ENCODE data around the gene PLEKHN1. TPM values are rescaled to one million over a fixed set of nuclear protein-coding genes. Genes with fewer than 3 reads are reported as not detected.

PLEKHN1 gene, protein sequence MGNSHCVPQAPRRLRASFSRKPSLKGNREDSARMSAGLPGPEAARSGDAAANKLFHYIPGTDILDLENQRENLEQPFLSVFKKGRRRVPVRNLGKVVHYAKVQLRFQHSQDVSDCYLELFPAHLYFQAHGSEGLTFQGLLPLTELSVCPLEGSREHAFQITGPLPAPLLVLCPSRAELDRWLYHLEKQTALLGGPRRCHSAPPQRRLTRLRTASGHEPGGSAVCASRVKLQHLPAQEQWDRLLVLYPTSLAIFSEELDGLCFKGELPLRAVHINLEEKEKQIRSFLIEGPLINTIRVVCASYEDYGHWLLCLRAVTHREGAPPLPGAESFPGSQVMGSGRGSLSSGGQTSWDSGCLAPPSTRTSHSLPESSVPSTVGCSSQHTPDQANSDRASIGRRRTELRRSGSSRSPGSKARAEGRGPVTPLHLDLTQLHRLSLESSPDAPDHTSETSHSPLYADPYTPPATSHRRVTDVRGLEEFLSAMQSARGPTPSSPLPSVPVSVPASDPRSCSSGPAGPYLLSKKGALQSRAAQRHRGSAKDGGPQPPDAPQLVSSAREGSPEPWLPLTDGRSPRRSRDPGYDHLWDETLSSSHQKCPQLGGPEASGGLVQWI
- 0.60 and 0.88 TPM in 2 replicates for total RNA-seq (2014; rRNA removed; shearing (Covaris generic))

DNA sequence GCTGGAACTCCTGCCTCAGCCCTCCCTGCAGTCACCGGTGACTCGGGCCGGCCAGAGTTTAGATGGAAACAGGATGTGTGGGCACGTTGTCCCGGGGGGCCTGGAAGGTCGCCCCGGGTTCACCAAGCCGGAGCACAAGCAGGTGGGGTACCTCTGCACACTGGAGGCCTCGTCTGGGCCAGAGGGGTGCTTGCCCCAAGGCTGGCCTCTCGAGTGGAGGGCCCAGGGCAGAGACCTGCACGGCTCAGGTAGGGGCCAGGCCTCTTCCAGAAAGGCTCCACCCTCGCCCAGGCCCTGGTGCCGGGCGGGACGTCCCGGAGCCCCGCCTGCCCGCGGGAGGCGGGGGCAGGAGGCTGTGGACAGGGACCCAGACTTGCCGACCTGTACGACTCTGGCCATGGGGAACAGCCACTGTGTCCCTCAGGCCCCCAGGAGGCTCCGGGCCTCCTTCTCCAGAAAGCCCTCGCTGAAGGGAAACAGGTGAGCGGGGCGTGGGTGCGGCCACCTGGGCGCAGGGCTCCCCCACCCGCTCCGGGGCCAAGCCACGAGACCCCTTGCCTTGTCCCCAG lies at the start of gene PLEKHN1:
TSS of gene PLEKHN1 (plus strand) at position 348 of the 569 bp plus-strand sequence. CDS start at position 398, 50 bp downstream.
- DNase-seq (ENCODE audit: low read depth), result peak; percentile 64

DNA sequence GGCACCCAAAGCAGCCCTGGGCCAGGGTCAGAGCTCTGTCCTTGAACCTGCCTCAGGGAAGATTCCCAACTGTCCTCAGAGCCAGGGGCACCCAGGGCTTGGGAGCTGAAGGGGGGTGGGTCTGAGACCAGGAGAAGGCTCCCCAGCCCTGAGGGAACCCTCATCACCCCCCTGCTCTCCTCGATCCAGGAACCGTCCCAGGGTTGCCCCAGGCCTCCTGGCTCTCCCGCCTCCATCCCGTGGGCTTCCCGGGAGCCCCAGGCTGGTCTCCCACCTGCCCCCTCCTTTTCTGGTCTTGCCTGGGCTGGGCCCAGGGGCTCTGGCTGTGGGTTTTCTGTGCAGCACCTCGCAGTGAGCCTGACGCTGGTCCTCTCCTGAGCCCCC lies 49.2 kb upstream of the PLEKHN1 start:
- no peak for DNase-seq (ENCODE audit: low read depth)

DNA sequence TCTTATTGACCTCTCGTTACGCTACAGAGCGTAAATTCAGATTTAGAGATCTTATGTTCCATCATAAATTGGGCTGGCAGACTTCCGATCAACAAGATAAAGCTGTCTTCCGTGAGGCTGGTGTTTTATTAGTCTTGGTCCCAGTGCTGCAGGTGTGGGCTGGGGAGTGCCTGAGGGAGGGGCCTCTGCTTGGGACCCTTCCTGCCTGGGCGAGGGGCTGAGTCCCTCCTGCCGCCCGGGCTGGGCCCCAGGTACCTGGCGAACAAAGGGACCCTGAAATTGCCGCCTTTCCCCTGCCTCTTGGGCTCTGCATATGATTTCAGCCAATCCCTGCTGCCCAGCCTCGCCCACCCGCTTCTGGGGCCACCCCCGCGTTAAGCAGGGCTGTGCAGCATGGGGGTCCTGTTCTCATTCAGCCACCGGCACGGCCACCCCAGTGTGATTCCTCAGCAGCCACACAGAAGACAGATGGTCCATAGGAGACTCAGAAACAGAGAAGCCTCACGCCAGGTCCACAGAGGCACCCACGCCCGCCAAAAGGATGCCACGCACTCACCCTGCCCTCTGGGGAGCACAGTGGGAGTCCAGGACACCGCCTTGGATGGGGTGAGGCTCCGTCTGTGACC lies 48.7 kb upstream of the PLEKHN1 start:
- no peak for DNase-seq (ENCODE audit: low read depth)

DNA sequence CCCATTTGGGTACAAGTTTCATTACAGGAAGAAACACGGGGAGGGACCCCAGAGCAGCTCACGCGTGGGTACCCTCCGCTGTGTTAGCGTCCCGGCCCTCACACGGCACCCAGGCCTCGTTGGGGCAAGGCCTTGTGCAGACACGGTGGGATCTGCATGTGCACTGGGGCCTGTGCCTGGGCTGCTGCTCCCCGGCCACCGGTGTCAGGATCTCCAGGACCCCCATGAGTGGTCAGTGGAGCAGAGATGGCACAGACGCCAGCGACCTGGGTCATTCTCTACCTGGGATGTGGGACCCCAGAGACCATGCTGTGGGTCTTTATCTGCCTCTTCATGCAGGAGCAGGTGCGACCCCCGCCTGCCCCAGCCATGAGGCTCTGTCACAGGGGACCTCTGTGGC lies 47.9 kb upstream of the PLEKHN1 start:
- DNase-seq (ENCODE audit: low read depth), result no peak

DNA sequence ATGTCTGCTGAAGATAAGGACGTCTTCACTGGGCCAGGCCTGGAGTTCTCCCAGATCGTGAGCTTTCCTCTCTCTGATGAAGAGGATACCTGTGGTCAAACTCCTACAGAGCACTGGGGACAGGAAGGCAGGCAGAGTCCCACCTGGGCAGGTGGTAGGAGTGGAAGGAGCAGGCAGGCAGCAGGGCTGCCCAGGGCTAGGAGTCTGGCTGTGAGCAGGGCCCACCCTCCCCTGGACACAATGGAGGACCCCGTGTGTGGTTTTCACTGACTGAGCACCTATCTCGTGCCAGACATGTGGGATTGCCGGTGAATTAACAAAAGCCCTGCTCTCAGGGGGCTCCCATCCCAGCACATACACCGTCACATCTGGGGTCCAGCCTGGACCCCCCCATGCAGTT lies 47.4 kb upstream of the PLEKHN1 start:
- no peak for DNase-seq (ENCODE audit: low read depth)

DNA sequence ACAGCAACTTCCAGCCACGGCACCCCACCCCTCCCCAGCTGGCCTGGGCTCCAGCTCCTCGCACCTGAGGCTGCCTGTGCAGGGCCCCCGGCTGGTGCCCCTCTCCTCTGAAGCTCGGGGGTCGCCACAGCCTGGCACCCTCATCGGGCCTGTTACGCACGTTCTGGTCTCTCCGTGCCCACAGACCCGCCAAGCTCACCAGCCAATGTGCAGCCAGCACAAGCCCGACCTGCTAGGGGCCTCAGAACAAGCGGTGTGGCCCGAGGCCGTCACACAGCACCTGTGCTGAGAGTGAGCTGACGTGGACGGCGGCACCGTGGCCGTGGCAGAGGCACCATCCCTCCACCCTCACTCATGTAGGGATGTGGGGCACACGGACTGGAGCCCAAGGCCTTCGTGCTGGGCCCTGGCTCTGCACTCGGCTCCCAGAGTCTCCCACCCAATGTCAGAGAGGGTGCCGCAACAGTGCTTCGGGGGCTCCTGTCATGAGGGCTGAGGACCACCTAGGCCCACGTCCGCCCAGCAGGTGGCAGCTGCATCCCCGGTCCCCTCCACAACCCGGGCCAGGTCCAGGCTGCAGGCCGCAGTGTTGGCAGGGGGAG lies 46.9 kb upstream of the PLEKHN1 start:
- no peak for DNase-seq (ENCODE audit: low read depth)

DNA sequence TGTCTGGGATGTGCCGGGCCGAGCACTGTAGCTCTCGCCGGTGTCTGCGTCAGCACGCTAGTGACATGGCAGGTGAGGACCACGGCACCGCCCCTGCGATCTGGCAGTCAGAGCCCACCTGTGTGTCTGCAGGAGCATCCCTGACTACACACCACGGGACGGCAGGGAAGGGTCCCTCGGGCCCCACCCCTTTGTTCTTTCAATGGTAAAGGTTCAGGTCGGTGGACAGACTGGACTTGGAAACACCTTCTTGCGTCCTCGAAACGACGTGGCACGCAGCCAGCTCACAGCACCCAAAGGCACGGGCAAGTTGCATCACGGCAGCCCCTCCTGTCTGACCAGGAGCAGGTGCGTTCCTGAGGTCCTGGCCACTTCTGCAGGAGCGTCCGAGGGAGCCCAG lies 46.3 kb upstream of the PLEKHN1 start:
- no peak for DNase-seq (ENCODE audit: low read depth)

DNA sequence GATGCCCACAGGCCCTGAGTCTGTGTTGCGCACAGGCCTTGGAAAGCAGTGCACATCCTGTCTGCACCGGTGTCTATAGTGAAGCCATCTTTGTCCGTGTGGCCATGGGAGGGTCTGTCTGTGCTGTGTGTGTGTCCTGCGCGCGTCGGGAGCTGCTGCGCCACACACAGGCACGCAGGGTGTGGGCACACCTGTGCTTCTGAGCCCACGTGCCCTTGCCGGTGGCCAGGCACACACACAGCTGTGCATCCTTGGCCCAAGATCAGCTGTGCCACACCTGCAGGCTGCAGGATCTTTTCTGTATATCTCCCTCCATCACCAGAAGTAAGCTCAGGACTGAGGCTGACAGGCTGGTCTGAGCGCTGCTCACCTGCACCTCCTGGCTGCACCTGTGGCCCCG lies 45.8 kb upstream of the PLEKHN1 start:
- no peak for DNase-seq (ENCODE audit: low read depth)

DNA sequence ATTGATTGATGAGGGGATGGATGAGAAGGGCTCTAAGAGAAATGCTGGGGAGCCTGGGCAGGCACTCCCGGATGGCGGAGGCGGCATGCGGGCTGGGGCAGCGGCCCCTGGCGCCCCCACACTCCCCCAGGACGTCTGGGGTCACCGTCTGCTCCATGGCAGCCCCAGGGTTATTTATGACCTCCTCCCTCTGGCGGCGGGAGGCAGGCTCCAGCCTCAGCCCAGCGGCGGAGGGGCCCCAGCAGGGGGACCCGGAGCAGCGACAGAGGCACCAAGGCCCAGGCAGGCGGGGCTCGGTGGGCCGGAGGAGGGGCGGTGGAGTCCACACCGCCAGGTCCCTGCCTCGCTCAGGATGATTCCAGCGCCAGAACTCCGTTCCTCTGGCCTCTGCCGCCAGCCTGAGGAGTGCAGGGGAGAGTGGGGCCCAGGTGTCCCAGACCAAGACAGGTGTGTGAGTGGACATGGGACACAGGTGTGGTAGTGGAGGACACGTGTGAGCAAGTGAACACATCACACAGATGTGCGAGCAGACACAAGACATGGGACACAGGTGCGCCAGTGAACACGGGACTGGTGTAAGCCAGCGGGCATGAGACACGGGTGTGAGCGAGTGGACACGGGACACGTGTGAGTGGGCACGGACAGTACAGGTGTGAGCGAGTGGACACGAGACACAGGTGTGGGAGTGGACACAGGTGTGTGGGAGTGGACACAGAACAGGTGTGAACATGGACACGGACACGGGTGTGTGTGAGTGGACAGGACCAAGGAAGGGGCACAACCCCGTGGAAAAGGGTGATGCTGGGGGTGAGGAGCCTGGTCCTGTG lies 45.1 kb upstream of the PLEKHN1 start:
- DNase-seq (ENCODE audit: low read depth), result peak; percentile 73

DNA sequence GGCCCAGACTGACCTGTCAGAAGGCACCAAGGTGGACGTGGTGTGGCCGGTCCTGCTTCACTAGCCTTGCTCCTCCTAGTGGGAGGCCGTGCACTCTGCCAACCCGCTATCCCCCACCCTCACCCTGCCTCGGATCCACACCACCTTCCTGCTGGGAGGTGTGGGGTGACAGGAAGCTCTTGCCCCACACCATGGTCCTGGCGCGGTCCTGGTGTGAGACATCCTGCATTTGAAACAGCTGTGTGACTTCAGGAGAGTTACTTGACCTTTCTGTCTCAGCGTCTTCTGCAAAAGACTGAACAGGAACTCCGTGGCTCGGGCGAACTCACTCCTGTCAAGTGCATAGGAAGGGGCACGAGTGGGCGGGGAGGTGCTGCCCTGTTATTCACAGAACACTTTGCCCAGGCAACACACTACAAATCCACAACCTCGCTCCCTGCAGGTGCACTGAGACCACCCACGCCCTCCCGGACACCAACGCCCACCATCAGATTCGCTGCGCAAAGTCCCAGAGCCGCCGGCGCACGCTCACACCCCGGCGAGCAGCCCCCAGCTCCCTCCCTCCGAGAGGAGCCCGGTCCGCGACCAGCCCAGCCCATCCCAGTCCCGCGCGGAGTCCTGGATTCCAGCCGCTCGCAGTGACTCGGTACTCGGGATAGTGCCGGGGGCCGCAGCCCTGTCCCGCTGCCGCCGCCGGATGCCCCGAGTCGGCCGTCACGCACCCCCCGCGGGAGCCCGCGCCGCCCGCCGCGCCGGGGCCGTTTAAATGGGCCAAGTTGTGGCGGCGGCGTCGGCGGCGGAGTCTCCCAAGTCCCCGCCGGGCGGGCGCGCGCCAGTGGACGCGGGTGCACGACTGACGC lies 42.9 kb upstream of the PLEKHN1 start, which contains the start of gene SAMD11:
TSS of gene SAMD11 (plus strand) at position 793 of the 860 bp plus-strand sequence. CDS start 509 bp downstream, outside the sequence.
- peak; percentile 86 for DNase-seq (ENCODE audit: low read depth)

DNA sequence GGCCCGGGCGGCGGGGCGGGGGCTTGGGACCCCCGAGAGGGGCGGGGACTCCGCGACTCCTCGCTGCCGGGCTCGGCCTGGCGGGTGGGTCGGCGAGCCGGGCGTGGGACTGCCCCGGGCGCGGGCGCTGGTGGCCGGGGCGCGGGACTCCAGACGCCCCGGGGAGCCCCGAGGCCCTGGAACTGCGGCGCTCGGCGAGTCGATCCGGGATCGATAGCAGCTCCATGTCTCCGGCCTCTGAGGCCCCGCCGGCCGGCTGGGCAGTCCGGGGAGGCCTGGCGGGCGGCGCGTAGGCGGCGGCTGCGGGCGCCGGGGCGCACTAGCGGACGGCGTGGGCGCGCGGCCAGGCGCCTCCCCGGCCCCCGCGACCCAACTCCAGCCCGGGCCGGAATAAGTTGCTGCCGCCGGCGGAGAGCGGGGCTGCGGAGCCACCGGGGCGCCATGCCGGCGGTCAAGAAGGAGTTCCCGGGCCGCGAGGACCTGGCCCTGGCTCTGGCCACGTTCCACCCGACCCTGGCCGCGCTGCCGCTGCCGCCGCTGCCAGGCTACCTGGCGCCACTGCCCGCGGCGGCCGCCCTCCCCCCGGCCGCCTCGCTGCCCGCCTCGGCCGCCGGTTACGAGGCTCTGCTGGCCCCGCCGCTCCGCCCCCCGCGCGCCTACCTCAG lies 42.2 kb upstream of the PLEKHN1 start:
- no peak for DNase-seq (ENCODE audit: low read depth)

DNA sequence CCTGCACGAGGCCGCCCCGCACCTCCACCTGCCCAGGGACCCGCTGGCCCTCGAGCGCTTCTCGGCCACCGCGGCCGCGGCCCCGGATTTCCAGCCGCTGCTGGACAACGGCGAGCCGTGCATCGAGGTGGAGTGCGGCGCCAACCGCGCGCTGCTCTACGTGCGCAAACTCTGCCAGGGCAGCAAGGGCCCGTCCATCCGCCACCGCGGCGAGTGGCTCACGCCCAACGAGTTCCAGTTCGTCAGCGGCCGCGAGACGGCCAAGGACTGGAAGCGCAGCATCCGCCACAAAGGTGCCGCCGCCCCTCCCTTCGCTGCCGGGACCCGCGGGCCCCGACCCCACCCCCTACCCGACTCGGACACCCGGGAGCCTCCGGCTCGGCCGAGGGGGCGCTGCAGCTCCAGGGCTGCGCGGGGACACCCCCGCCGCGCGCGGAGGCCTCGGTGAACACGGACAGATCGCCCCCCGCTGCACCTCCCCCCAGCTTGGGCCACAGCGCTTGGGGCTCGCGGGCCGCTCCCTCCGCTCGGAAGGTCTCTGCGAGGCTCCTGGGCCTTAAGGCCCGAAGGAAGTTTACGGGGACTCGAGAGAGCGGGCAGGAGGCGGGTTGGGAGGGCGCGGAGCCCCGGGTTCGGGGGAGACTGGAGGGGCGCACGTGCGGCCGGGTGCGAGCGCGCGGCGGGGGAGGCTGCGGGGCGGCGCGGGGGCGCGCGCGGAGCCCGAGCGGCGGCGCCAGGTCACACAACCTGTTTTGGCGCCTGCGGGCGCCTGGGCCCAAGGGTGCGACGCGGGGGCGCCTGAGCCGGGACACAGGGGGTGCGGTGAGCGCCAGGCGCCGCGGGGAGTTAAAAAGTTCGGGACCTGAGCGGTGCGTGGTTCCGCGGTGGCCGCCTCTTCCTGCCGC lies 41.4 kb upstream of the PLEKHN1 start:
- peak; percentile 37 for DNase-seq (ENCODE audit: low read depth)

DNA sequence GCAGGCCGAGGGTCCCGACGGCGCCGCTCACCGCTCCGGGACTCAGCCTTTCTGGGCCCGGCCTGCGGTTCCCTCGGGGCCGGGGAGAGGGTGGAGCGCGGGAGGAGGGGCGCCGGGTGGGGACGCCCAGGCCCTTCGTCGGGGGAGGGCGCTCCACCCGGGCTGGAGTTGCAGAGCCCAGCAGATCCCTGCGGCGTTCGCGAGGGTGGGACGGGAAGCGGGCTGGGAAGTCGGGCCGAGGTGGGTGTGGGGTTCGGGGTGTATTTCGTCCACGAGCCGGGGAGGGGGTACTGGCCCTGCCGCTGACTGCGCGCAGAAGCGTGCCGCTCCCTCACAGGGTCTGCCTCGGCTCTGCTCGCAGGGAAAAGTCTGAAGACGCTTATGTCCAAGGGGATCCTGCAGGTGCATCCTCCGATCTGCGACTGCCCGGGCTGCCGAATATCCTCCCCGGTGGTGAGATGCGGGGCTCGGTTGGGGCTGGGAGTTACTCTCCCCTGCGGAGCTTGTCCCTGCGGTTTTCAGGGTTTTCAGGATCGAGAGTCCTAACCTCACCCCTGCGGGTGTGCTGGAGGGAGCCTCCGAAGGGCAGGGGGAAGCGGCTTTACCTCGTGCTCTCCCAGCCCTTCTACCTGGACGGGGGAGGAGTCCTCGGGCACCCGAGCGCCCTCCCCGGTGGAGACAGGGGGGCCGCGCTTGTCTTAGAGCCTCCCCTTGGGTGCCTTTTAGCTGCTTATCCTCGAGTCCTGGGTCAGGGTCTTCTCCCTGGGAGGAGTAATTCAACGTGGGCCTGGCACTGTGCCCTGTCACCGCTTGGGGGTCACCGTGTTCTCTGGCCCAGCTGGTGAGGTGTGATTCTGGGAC lies 40.5 kb upstream of the PLEKHN1 start:
- DNase-seq (ENCODE audit: low read depth), result no peak

DNA sequence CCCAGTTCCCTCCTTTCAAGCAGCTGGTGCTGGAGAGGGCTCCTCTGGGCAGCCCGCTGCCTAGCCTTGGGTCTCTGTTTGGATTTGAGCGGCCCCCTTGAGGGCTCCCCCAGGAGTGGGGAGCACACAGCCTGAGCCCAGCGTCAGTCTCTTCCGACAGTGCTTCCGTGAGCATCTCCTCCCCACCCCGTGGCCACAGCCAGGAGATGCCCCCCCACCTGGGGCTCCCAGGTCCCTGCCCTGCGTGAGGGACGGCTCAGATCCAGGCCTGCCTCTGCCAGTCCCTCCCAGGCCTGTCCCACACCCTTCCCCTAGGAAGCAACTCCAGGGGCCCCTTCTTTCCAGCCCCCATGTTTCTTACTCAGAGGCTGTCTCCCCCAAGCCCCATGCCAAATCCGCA lies 39.0 kb upstream of the PLEKHN1 start:
- no peak for DNase-seq (ENCODE audit: low read depth)

DNA sequence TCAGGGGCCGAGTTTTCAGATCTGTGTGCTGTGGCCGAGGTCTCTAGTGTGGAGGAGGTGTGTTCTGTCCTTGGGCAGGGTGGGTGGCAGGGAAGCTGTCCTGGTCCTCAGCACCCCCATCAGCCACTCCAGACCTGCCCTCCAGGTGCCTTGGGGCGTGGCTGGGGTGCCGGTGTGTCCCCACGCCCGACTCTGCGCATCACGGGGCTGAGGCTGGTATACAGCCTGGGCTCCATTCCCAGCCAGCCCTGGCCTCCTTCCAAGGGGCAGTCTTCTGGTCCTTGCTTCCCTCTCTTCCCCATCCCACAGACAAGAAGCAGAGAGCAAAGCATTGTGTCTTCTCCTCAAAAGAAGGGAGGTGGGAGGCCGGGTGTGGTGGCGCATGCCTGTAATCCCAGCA lies 38.5 kb upstream of the PLEKHN1 start:
- DNase-seq (ENCODE audit: low read depth), result no peak

DNA sequence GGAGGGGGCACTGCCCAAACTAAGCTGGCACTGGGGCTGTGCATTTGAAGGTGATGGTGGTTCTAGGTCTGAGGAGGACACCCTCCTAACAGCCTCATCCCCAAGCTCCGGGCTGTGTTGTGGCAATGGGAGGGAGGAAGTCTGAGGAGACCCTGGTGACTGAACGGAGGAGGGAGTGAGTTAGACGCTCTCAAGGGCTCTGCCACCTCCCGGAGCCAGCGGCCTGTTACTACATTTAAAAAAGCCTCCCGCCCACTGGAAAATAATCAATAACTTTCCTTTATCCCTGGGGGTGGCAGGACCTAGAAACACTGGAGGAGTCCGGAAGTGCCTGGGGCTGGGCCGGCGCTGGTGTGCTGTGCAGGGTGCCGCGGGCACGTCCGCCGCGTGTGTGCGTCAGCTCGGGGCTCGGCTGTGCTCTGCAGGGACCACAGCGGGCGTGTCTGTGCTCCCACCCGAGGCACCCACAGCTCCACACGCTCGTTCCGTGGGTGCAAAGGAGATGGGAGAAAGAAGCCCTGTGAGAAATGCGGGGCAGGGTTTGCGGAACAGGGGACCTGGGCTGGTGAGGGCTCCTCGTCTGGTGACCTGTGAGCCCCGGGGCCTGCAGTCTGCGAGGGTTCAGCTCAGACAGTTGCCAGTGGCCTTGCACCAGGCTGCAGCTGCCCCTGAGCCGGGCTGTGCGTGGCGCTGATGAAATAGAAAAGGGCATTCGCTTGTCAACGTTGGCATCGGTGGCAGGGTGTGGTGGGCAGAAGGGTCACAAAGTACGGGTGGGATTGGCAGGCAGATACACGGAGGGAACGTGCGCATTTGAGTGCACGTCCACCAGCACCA lies 37.2 kb upstream of the PLEKHN1 start:
- DNase-seq (ENCODE audit: low read depth), result no peak

Measured in RPMI7951 (cell line).